NCI-H1105 (cell line): ENCODE data around the gene KCTD6.

Experiments
- DNase-seq: peaks from one replicate; lab custom pipeline; 2025; lab: John Stamatoyannopoulos, UW

KCTD6 gene

GRCh38 chr3:58485801-58486435 is 6.0 kb upstream of the KCTD6 start:
- no peak for DNase-seq

GRCh38 chr3:58487140-58487886 is 4.6 kb upstream of the KCTD6 start:
- DNase-seq, result no peak

GRCh38 chr3:58488967-58489366 is 2.9 kb upstream of the KCTD6 start:
- no peak for DNase-seq

GRCh38 chr3:58490860-58491501 is 915 bp upstream of the KCTD6 start:
- no peak for DNase-seq

- peak; percentile 2 for DNase-seq
Measured at GRCh38 chr3:58492494-58492905, 604 bp downstream of the KCTD6 start.

- no peak for DNase-seq
Measured at GRCh38 chr3:58494107-58494506, 2.2 kb downstream of the KCTD6 start.

GRCh38 chr3:58495101-58495500 is 3.2 kb downstream of the KCTD6 start:
- DNase-seq, result no peak

- DNase-seq, result no peak
Measured at GRCh38 chr3:58496206-58496857, 4.4 kb downstream of the KCTD6 start.

- DNase-seq, result no peak
Measured at GRCh38 chr3:58497097-58497496, 5.2 kb downstream of the KCTD6 start.

GRCh38 chr3:58502872-58503271 is 11.0 kb downstream of the KCTD6 start:
- DNase-seq, result no peak

GRCh38 chr3:58507356-58508078 is 15.6 kb downstream of the KCTD6 start:
- no peak for DNase-seq

GRCh38 chr3:58508437-58508836 is 16.5 kb downstream of the KCTD6 start:
- DNase-seq, result no peak

- DNase-seq, result no peak
Measured at GRCh38 chr3:58514405-58514804, 22.5 kb downstream of the KCTD6 start.

GRCh38 chr3:58518291-58518789 is 26.4 kb downstream of the KCTD6 start:
- no peak for DNase-seq

GRCh38 chr3:58519668-58520402 is 27.9 kb downstream of the KCTD6 start:
- DNase-seq, result no peak

GRCh38 chr3:58520403-58521335 is 28.8 kb downstream of the KCTD6 start:
- no peak for DNase-seq

GRCh38 chr3:58521336-58521670 is 29.4 kb downstream of the KCTD6 start:
- DNase-seq, result no peak

- DNase-seq, result no peak
Measured at GRCh38 chr3:58521917-58522631, 30.2 kb downstream of the KCTD6 start.

GRCh38 chr3:58522759-58523425 is 31.0 kb downstream of the KCTD6 start:
- DNase-seq, result no peak
